AG04450 (cell line): ENCODE results near the gene TULP4. TPM values are rescaled to one million over a fixed set of nuclear protein-coding genes. Genes with fewer than 3 reads are reported as not detected.
"Not testable (repeated sequence)": the region's sequence is repeated elsewhere in the genome, so short reads cannot be mapped to it uniquely, and the experiment has no call there.

Source experiments
- CTCF ChIA-PET: fragments of 300-600, 350-600 bp; formaldehyde crosslinking; extraction: SDS; loops from one replicate; lab custom pipeline; 2022; ENCODE audit warnings: antibody characterized with exemption, inconsistent platforms; lab: Charles Lee
- POLR2A ChIA-PET: fragments of 350-600 bp; formaldehyde crosslinking; extraction: SDS; loops from one replicate; lab custom pipeline; 2021; ENCODE audit warnings: antibody characterized with exemption, inconsistent platforms; lab: Yijun Ruan, JAX
- DNase-seq: peaks from one replicate; pipeline ENCODE4 v3.0.0-alpha.2; 2011; ENCODE audit warnings: low read depth, low spot score
- H3K27ac ChIP-seq: one replicate; pipeline ENCODE4 v1.5.1; 2012; ENCODE audit warnings: low read depth, low read length, control low read depth
- H3K27me3 ChIP-seq: one replicate; pipeline ENCODE4 v1.6.0; 2012; ENCODE audit warnings: low read length; ENCODE audit not compliant: control insufficient read depth, insufficient read depth
- H3K4me3 ChIP-seq: 2 replicates; pipeline ENCODE4 v1.5.1; 2011; ENCODE audit warnings: mild to moderate bottlenecking, low read depth, low read length, control low read depth
- H3K9me3 ChIP-seq: 2 replicates; pipeline ENCODE4 v1.5.1; 2012; ENCODE audit warnings: low read length; ENCODE audit not compliant: control insufficient read depth, insufficient read depth
- polyA plus RNA-seq: library from polyadenylated mRNA; depleted of rRNA; stranded (reverse); fragments of >200 nt; gene quantifications from 2 replicates; pipeline ENCODE4 v1.2.3, GENCODE V29; 2011
- TF ChIP-seq, protein P1 (sequence below): IDR thresholded peaks from 2 replicates; pipeline ENCODE4 v1.5.1; 2011; ENCODE audit warnings: low read depth, low read length, control low read depth, inconsistent platforms

TULP4 gene
- polyA plus RNA-seq, 1 experiment = 15.9 TPM

DNA sequence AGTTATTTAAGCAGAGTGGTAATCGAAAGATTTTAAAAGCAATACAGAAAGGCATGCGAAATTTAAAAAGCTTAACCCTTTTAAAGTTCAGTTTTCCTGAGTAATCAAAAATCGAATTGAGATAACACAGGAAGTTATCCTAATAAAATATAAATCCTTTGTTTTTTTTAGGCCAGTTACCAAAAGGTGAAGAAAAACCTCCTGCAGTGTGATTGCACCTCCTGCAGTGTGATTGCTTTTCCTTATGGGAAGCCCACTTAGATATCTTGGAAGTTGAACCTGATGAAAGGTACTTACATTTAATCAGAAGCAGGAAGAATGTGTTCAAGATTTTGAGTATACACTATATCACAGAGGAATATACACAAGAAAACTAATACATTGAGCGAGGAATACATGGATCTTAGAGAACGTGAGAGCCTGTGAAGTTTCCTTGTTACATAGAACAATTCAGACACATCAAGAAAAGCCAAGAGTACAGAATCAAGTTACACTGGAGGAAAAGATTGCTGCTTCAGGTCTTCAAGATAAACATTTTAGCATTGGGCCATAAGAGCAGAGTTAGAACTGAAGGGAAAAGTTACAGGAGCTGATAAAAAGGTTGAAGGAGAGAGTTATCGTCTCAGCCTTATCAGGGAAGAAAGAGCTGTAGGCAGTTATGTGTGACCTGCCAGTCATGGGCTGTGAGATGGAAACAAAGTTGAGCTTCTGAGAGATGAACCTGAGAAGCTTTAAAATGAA lies 240.0 kb downstream of the TULP4 start:
- H3K27ac ChIP-seq = no peak overlapping the region
- ChIA-PET POLR2A (interaction anchor here (0.5 kb wide), 2 partner anchors 184 to 321 kb away, joined by 3 read pairs; no protein-coding TSS in a partner anchor), CTCF (interaction anchor here (1.2 to 3.3 kb wide), 4 partner anchors 33 to 338 kb away, joined by 3 to 17 read pairs (median 6); no protein-coding TSS in a partner anchor)
- TF ChIP-seq, protein P1, sequence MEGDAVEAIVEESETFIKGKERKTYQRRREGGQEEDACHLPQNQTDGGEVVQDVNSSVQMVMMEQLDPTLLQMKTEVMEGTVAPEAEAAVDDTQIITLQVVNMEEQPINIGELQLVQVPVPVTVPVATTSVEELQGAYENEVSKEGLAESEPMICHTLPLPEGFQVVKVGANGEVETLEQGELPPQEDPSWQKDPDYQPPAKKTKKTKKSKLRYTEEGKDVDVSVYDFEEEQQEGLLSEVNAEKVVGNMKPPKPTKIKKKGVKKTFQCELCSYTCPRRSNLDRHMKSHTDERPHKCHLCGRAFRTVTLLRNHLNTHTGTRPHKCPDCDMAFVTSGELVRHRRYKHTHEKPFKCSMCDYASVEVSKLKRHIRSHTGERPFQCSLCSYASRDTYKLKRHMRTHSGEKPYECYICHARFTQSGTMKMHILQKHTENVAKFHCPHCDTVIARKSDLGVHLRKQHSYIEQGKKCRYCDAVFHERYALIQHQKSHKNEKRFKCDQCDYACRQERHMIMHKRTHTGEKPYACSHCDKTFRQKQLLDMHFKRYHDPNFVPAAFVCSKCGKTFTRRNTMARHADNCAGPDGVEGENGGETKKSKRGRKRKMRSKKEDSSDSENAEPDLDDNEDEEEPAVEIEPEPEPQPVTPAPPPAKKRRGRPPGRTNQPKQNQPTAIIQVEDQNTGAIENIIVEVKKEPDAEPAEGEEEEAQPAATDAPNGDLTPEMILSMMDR = no peak
- DNase-seq = no peak
- no peak overlapping the region for H3K4me3 ChIP-seq
- H3K9me3 ChIP-seq = no peaks in the 10 kb centered on the region
- H3K27me3 ChIP-seq = no peaks in the 10 kb centered on the region

DNA sequence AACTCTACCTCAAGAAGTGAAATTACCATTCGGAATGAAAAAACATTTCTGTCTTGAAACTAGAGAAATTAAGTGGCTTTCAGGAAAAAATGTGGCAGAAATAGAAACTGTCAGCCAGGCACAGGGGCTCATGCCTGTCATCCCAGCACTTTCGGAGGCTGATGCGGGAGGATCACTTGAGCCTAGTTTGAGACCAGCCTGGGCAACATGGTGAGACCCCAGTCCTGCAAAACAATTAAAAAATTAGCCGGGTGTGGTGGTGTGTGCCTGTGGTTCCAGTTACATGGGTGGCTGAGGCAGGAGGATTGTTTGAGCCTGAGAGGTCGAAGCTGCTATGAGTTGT lies 240.5 kb downstream of the TULP4 start:
- no peak overlapping the region for H3K27ac ChIP-seq
- no peak overlapping the region for H3K4me3 ChIP-seq
- CTCF ChIA-PET = interaction anchor here (1.3 to 3.3 kb wide), 3 partner anchors 34 to 332 kb away, joined by 5 to 17 read pairs (median 7); no protein-coding TSS in a partner anchor
- TF ChIP-seq, protein P1 = no peak
- no peaks in the 10 kb centered on the region for H3K9me3 ChIP-seq
- no peak for DNase-seq
- POLR2A ChIA-PET = interaction anchor here (0.5 to 0.7 kb wide), 2 partner anchors 11 to 321 kb away, joined by 3 to 4 read pairs; no protein-coding TSS in a partner anchor
- H3K27me3 ChIP-seq = no peaks in the 10 kb centered on the region

DNA sequence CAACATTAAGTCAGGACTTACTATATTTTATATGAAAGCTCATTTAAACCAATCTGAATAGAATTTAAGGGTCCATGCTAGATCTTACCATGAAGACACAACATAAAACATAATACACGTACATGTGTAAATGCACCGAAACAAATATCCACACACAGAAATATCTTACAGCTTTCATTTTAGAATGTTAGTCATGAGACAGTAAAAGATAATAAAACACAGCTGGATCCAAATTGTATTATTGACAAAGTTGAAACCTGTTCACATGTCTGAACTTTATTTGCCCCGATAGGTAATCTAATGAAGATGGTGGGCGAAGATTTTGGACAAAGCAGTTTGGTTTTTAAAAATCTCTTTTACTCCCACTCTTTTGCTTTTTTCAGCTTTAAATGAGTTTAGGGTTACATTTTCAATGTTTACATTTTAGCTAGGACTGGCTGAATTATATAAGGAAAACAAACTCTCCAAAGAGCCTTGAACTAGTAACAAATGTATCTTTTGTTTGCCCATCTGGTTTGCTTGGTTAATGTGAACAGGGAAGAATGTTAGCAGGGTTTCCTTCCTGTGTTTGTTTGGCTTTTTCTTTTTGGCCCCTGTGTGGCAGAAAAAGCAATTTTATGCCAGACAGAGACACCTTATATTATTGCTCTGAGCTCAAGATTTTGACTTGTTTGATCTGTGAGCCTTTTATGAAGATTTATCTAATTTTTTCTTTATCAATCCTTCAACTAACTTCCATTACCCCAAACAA lies 242.5 kb downstream of the TULP4 start:
- POLR2A ChIA-PET = interaction anchor here (1.0 to 1.3 kb wide), 2 partner anchors 13 to 15 kb away, joined by 3 to 4 read pairs; no protein-coding TSS in a partner anchor
- Histone ChIP-seq H3K4me3 (no peak overlapping the region), H3K27ac (no peak overlapping the region), H3K27me3 (no peaks in the 10 kb centered on the region), H3K9me3 (no peaks in the 10 kb centered on the region)
- CTCF ChIA-PET = interaction anchor here (0.5 to 1.7 kb wide), 4 partner anchors 334 to 387 kb away, joined by 3 to 8 read pairs (median 5); no protein-coding TSS in a partner anchor
- DNase-seq = no peak
- TF ChIP-seq, protein P1 = no peak

DNA sequence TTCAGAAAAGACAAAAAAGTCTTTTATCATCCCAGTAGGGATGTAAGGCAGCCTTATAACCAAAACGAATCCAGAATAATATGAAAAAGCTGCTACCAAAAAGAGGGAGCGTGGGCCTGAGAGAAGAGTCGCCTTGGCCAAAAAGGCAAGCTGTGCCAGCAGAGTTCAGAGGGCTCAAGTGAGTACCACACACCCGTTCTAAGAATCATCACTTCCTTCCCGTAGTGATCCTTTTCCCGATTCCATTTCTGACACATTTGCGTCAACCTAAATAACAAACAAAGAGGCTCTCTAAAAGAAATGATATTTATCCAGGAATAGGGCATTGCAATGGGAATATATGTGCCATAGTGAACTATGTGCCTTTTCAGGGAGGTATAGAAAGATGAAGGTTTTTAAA lies 243.8 kb downstream of the TULP4 start:
- H3K9me3 ChIP-seq = no peaks in the 10 kb centered on the region
- POLR2A ChIA-PET = no interaction called here

DNA sequence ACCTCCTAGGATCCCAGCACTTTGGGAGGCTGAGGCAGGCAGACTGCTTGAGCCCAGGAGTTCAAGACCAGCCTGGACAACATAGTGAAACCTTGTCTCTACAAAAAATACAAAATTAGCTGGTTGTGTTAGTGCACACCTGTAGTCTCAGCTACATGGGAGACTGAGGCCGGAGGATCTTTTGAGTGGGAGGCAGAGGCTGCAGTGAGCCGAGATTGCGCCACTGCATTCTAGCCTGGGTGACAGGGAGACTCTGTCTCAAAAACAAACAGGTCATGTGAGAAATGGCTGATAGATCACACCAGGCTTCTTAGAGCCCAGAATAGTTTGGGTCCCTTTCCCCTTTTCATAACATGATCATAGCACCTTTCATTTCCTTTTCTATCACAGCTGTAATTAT lies 244.8 kb downstream of the TULP4 start:
- H3K9me3 ChIP-seq, H3K27me3 ChIP-seq, H3K27ac ChIP-seq, DNase-seq, H3K4me3 ChIP-seq: not testable (repeated sequence)
- POLR2A ChIA-PET = interaction anchor here (0.6 kb wide), 1 partner anchor 187 kb away, joined by 3 read pairs; no protein-coding TSS in a partner anchor
- CTCF ChIA-PET = interaction anchor here (0.6 kb wide), 1 partner anchor 52 kb away, joined by 3 read pairs; no protein-coding TSS in a partner anchor

More for the DNA sequence above, 243.8 kb downstream of the TULP4 start:
- Histone ChIP-seq H3K27me3 (no peaks in the 10 kb centered on the region), H3K4me3 (no peak overlapping the region), H3K27ac (no peak overlapping the region)
- DNase-seq = no peak
- CTCF ChIA-PET = interaction anchor here (0.6 to 1.7 kb wide), 2 partner anchors 14 to 342 kb away, joined by 4 to 5 read pairs; no protein-coding TSS in a partner anchor
- TF ChIP-seq, protein P1 = no peak
